ENCODE results near the gene PSRC1. TPM values are rescaled to one million over a fixed set of nuclear protein-coding genes. Genes with fewer than 3 reads are reported as not detected.

Gene PSRC1
- total RNA-seq, 1 experiment from 2014 or later, result 68.4 TPM

DNA sequence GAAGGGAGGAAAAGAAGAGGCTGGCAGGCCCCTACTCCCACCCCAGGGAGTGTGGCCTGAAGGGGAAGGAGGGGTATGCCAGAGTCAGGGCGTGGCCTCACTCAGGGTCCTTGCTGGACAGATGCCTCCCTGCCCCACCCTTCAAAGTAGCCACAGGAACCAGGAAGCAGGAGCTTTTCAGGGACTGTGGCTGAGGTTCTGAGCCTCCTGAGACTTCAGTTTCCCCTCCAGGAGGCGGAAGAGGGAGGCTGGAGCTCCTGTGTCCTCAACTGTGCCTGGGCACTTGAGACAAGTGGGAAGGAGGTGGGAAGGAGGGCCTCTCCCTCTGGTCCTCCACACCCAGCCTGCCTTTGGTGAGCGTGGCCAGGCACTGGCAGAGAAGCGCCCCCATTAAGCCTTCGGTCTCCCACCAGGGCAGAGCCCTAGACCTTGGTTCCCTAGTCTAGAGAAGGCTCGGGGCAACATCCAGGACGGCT lies 28.3 kb downstream of the PSRC1 start:
- ChIA-PET CTCF (interaction anchor here (0.8 to 6.0 kb wide), 22 partner anchors 8 to 278 kb away, joined by 3 to 109 read pairs (median 6); partner anchors contain the start of genes ELAPOR1, PSRC1, SARS1 and SORT1), POLR2A (interaction anchor here (0.6 to 2.7 kb wide), 5 partner anchors 15 to 172 kb away, joined by 3 to 14 read pairs (median 3); partner anchors contain the start of genes PSMA5 and SARS1)
- H3K4me1 Mint-ChIP-seq, result peaks cover 36% of the 10 kb centered on the region
- DNase-seq (ENCODE audit: low spot score) (no peak), ATAC-seq (no peak)
- peaks cover 15% of the 10 kb centered on the region for H3K27me3 Mint-ChIP-seq (ENCODE audit: low read depth)
- TF ChIP-seq NR3C1 (CRISPR knock-in tag; conservative IDR thresholded peaks at IDR 0.05; ENCODE audit: low read depth) (no peak), NR1H2 (CRISPR knock-in tag; IDR thresholded peaks at IDR 0.05) (no peak), SP1 (CRISPR knock-in tag; conservative IDR thresholded peaks at IDR 0.05) (no peak), OVOL2 (CRISPR knock-in tag; IDR thresholded peaks at IDR 0.05; ENCODE audit: borderline replicate concordance) (no peak), TEAD1 (CRISPR knock-in tag; IDR thresholded peaks at IDR 0.05) (no peak), ZNF219 (CRISPR knock-in tag; IDR thresholded peaks at IDR 0.05; ENCODE audit: borderline replicate concordance) (no peak)
- TF ChIP-seq, protein P1, sequence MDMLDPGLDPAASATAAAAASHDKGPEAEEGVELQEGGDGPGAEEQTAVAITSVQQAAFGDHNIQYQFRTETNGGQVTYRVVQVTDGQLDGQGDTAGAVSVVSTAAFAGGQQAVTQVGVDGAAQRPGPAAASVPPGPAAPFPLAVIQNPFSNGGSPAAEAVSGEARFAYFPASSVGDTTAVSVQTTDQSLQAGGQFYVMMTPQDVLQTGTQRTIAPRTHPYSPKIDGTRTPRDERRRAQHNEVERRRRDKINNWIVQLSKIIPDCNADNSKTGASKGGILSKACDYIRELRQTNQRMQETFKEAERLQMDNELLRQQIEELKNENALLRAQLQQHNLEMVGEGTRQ (CRISPR knock-in tag; IDR thresholded peaks at IDR 0.05), result no peak
- TF ChIP-seq, protein P2, sequence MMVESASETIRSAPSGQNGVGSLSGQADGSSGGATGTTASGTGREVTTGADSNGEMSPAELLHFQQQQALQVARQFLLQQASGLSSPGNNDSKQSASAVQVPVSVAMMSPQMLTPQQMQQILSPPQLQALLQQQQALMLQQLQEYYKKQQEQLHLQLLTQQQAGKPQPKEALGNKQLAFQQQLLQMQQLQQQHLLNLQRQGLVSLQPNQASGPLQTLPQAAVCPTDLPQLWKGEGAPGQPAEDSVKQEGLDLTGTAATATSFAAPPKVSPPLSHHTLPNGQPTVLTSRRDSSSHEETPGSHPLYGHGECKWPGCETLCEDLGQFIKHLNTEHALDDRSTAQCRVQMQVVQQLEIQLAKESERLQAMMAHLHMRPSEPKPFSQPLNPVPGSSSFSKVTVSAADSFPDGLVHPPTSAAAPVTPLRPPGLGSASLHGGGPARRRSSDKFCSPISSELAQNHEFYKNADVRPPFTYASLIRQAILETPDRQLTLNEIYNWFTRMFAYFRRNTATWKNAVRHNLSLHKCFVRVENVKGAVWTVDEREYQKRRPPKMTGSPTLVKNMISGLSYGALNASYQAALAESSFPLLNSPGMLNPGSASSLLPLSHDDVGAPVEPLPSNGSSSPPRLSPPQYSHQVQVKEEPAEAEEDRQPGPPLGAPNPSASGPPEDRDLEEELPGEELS (CRISPR knock-in tag; IDR thresholded peaks at IDR 0.05), result no peak
- peaks cover 17% of the 10 kb centered on the region for H3K36me3 Mint-ChIP-seq
- no peak overlapping the region for H3K4me3 Mint-ChIP-seq
- no peak overlapping the region for H3K27ac Mint-ChIP-seq
- H3K9me3 Mint-ChIP-seq, result peaks cover 8% of the 10 kb centered on the region; the same call in 1 of the 2 replicates

DNA sequence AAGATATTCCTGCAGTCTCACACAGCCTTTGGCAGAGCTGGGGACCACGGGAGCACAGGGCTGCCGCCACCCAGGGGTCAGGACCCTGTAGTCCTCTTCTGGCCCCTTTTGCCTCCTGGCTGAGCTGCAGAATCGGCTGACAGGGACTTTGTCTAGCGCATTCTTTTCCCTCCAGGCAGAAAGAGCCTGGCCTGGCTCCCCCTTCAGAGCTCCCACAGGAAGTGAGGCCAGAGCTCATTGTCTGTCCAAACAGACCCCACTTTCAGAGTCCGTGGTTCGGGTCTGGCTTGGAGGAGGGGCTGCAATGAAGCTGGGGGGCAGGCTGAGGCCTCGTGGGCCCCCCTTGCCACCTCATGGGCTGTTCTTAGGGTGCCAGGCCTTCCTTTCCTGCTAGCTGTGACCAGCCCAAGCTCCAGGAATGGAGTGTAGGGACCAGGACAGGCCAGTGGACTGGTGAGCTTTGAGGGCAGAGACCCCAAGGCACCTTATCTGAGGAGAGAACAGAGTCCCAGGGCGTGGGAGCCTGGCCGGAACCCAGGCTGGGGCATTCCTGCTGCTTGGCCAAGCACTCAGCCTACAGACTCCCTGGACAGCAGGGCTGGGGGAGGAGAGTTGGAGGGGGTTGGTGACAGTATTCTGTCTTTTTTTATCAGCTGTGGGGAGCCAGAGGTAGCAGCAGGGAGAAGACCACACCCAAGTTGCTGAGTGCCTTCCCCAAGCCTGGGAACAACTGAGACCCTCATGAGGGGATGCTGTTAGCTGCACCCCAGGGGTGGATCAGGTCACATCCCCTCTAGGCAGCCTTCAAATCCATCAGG lies 28.9 kb downstream of the PSRC1 start:
- Mint-ChIP-seq H3K27me3 (ENCODE audit: low read depth) (peaks cover 15% of the 10 kb centered on the region), H3K4me1 (peaks cover 34% of the 10 kb centered on the region), H3K4me3 (no peak overlapping the region), H3K36me3 (peaks cover 17% of the 10 kb centered on the region), H3K9me3 (peaks cover 8% of the 10 kb centered on the region; the same call in 1 of the 2 replicates), H3K27ac (no peak overlapping the region)
- ChIA-PET POLR2A (interaction anchor here (0.6 to 2.7 kb wide), 8 partner anchors 14 to 172 kb away, joined by 3 to 14 read pairs (median 4); partner anchors contain the start of genes PSMA5 and SARS1), CTCF (interaction anchor here (0.6 to 6.0 kb wide), 25 partner anchors 9 to 278 kb away, joined by 3 to 109 read pairs (median 6); partner anchors contain the start of genes ELAPOR1, PSRC1, SARS1 and SORT1)
- no peak for DNase-seq (ENCODE audit: low spot score)
- ATAC-seq, result peak; percentile 7
- no peak for TF ChIP-seq JUN (CRISPR knock-in tag; IDR thresholded peaks at IDR 0.05)
- no peak for TF ChIP-seq NFYB (CRISPR knock-in tag; conservative IDR thresholded peaks at IDR 0.05; ENCODE audit: low read depth)
- TF ChIP-seq, protein P3, sequence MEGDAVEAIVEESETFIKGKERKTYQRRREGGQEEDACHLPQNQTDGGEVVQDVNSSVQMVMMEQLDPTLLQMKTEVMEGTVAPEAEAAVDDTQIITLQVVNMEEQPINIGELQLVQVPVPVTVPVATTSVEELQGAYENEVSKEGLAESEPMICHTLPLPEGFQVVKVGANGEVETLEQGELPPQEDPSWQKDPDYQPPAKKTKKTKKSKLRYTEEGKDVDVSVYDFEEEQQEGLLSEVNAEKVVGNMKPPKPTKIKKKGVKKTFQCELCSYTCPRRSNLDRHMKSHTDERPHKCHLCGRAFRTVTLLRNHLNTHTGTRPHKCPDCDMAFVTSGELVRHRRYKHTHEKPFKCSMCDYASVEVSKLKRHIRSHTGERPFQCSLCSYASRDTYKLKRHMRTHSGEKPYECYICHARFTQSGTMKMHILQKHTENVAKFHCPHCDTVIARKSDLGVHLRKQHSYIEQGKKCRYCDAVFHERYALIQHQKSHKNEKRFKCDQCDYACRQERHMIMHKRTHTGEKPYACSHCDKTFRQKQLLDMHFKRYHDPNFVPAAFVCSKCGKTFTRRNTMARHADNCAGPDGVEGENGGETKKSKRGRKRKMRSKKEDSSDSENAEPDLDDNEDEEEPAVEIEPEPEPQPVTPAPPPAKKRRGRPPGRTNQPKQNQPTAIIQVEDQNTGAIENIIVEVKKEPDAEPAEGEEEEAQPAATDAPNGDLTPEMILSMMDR (IDR thresholded peaks at IDR 0.05), result no peak
- TF ChIP-seq, protein P4, sequence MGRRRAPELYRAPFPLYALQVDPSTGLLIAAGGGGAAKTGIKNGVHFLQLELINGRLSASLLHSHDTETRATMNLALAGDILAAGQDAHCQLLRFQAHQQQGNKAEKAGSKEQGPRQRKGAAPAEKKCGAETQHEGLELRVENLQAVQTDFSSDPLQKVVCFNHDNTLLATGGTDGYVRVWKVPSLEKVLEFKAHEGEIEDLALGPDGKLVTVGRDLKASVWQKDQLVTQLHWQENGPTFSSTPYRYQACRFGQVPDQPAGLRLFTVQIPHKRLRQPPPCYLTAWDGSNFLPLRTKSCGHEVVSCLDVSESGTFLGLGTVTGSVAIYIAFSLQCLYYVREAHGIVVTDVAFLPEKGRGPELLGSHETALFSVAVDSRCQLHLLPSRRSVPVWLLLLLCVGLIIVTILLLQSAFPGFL (CRISPR knock-in tag; IDR thresholded peaks at IDR 0.05; ENCODE audit: borderline replicate concordance), result no peak
- TF ChIP-seq FOXK1 (CRISPR knock-in tag; IDR thresholded peaks at IDR 0.05), result no peak
- TF ChIP-seq PRRX2 (CRISPR knock-in tag; IDR thresholded peaks at IDR 0.05), result no peak
- TF ChIP-seq, protein P5, sequence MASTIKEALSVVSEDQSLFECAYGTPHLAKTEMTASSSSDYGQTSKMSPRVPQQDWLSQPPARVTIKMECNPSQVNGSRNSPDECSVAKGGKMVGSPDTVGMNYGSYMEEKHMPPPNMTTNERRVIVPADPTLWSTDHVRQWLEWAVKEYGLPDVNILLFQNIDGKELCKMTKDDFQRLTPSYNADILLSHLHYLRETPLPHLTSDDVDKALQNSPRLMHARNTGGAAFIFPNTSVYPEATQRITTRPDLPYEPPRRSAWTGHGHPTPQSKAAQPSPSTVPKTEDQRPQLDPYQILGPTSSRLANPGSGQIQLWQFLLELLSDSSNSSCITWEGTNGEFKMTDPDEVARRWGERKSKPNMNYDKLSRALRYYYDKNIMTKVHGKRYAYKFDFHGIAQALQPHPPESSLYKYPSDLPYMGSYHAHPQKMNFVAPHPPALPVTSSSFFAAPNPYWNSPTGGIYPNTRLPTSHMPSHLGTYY (CRISPR knock-in tag; IDR thresholded peaks at IDR 0.05), result no peak
- TF ChIP-seq SMAD3 (CRISPR knock-in tag; IDR thresholded peaks at IDR 0.05; ENCODE audit: borderline replicate concordance), result no peak
- no peak for TF ChIP-seq ZBTB21 (CRISPR knock-in tag; IDR thresholded peaks at IDR 0.05; ENCODE audit: borderline replicate concordance)
- no peak for TF ChIP-seq MYBL2 (CRISPR knock-in tag; IDR thresholded peaks at IDR 0.05)
- TF ChIP-seq ZNF671 (CRISPR knock-in tag; IDR thresholded peaks at IDR 0.05), result no peak
- TF ChIP-seq, protein P6, sequence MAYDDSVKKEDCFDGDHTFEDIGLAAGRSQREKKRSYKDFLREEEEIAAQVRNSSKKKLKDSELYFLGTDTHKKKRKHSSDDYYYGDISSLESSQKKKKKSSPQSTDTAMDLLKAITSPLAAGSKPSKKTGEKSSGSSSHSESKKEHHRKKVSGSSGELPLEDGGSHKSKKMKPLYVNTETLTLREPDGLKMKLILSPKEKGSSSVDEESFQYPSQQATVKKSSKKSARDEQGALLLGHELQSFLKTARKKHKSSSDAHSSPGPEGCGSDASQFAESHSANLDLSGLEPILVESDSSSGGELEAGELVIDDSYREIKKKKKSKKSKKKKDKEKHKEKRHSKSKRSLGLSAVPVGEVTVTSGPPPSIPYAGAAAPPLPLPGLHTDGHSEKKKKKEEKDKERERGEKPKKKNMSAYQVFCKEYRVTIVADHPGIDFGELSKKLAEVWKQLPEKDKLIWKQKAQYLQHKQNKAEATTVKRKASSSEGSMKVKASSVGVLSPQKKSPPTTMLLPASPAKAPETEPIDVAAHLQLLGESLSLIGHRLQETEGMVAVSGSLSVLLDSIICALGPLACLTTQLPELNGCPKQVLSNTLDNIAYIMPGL (CRISPR knock-in tag; IDR thresholded peaks at IDR 0.05), result no peak
